ENCODE results near the gene CYS1.
A peak's percentile ranks its signal among the peaks of the same experiment; 100 is the strongest.

CYS1 gene

GRCh38 chr2:10039658-10040410 is 40.4 kb downstream of the CYS1 start:
- peaks cover 6% of the 10 kb centered on the region for H3K79me2 ChIP-seq
- H3K9ac ChIP-seq = peak overlapping the region; percentile 25
- H3K36me3 ChIP-seq (ENCODE audit: control insufficient read depth, insufficient read depth, low read length) = no peaks in the 10 kb centered on the region
- H3K27ac ChIP-seq = peak overlapping the region; percentile 99
- TF ChIP-seq, protein P1, sequence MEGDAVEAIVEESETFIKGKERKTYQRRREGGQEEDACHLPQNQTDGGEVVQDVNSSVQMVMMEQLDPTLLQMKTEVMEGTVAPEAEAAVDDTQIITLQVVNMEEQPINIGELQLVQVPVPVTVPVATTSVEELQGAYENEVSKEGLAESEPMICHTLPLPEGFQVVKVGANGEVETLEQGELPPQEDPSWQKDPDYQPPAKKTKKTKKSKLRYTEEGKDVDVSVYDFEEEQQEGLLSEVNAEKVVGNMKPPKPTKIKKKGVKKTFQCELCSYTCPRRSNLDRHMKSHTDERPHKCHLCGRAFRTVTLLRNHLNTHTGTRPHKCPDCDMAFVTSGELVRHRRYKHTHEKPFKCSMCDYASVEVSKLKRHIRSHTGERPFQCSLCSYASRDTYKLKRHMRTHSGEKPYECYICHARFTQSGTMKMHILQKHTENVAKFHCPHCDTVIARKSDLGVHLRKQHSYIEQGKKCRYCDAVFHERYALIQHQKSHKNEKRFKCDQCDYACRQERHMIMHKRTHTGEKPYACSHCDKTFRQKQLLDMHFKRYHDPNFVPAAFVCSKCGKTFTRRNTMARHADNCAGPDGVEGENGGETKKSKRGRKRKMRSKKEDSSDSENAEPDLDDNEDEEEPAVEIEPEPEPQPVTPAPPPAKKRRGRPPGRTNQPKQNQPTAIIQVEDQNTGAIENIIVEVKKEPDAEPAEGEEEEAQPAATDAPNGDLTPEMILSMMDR (IDR thresholded peaks at IDR 0.05) = no peak
- peak overlapping the region; percentile 72 for H3K4me2 ChIP-seq (ENCODE audit: low read length)
- no peaks in the 10 kb centered on the region for H3K27me3 ChIP-seq (ENCODE audit: control insufficient read depth, insufficient read depth, low read length)
- no peaks in the 10 kb centered on the region for H3K9me3 ChIP-seq (ENCODE audit: control insufficient read depth, low read length)
- peaks cover 65% of the 10 kb centered on the region for H3K4me1 ChIP-seq
- peak overlapping the region; percentile 70 for H2AFZ ChIP-seq
- peak overlapping the region; percentile 49 for H3K4me3 ChIP-seq (ENCODE audit: low read depth, low read length)

- Histone ChIP-seq H3K4me1 (peaks cover 62% of the 10 kb centered on the region), H3K79me2 (peaks cover 2% of the 10 kb centered on the region), H3K4me2 (ENCODE audit: low read length) (no peak overlapping the region), H2AFZ (no peak overlapping the region), H3K4me3 (ENCODE audit: low read depth, low read length) (no peak overlapping the region), H3K27ac (no peak overlapping the region), H3K9me3 (ENCODE audit: control insufficient read depth, low read length) (no peaks in the 10 kb centered on the region), H3K36me3 (ENCODE audit: control insufficient read depth, insufficient read depth, low read length) (no peaks in the 10 kb centered on the region), H3K27me3 (ENCODE audit: control insufficient read depth, insufficient read depth, low read length) (no peaks in the 10 kb centered on the region), H3K9ac (no peak overlapping the region)
- TF ChIP-seq, protein P1 (IDR thresholded peaks at IDR 0.05) = no peak
Measured at GRCh38 chr2:10038716-10039115, 41.5 kb downstream of the CYS1 start.

GRCh38 chr2:10038123-10038522 is 42.1 kb downstream of the CYS1 start:
- Histone ChIP-seq H3K4me3 (ENCODE audit: low read depth, low read length) (no peak overlapping the region), H3K79me2 (peaks cover 2% of the 10 kb centered on the region), H3K27ac (no peak overlapping the region), H2AFZ (no peak overlapping the region), H3K4me2 (ENCODE audit: low read length) (no peak overlapping the region), H3K9ac (no peak overlapping the region), H3K4me1 (peaks cover 62% of the 10 kb centered on the region), H3K36me3 (ENCODE audit: control insufficient read depth, insufficient read depth, low read length) (no peaks in the 10 kb centered on the region), H3K27me3 (ENCODE audit: control insufficient read depth, insufficient read depth, low read length) (no peaks in the 10 kb centered on the region), H3K9me3 (ENCODE audit: control insufficient read depth, low read length) (no peaks in the 10 kb centered on the region)
- TF ChIP-seq, protein P1 (IDR thresholded peaks at IDR 0.05) = no peak

GRCh38 chr2:10036095-10036884 is 43.9 kb downstream of the CYS1 start:
- Histone ChIP-seq H3K9ac (no peak overlapping the region), H3K79me2 (peaks cover 2% of the 10 kb centered on the region), H3K9me3 (ENCODE audit: control insufficient read depth, low read length) (no peaks in the 10 kb centered on the region), H3K4me3 (ENCODE audit: low read depth, low read length) (peak overlapping the region; percentile 6), H3K27ac (peak overlapping the region; percentile 97), H3K36me3 (ENCODE audit: control insufficient read depth, insufficient read depth, low read length) (no peaks in the 10 kb centered on the region), H3K4me2 (ENCODE audit: low read length) (peak overlapping the region; percentile 55), H2AFZ (peak overlapping the region; percentile 92), H3K4me1 (peaks cover 54% of the 10 kb centered on the region), H3K27me3 (ENCODE audit: control insufficient read depth, insufficient read depth, low read length) (no peaks in the 10 kb centered on the region)
- TF ChIP-seq, protein P1 (IDR thresholded peaks at IDR 0.05) = peak; percentile 59

Data from parathyroid adenoma (tissue), 2 donors.